ENCODE measurements around the gene BRPF1. TPM values are rescaled to one million over a fixed set of nuclear protein-coding genes. Genes with fewer than 3 reads are reported as not detected.
A peak's percentile ranks its signal among the peaks of the same experiment; 100 is the strongest.

The BRPF1 gene
- total and polyA plus RNA-seq, 2 experiments from 2014 or later: 9.3 to 10.7 TPM

- Histone ChIP-seq H3K9me3 (ENCODE audit: low read depth) (no peaks in the 10 kb centered on the region), H3K27ac (no peak overlapping the region), H3K79me2 (no peaks in the 10 kb centered on the region), H3K4me2 (no peak overlapping the region), H3K27me3 (no peaks in the 10 kb centered on the region), H4K20me1 (ENCODE audit: insufficient read depth, poor library complexity, severe bottlenecking) (no peaks in the 10 kb centered on the region), H3K4me1 (ENCODE audit: insufficient read depth) (no peaks in the 10 kb centered on the region), H3K9me2 (replicated peaks; ENCODE audit: insufficient read depth) (no peaks in the 10 kb centered on the region), H2AFZ (no peak overlapping the region), H3K4me3 (no peak overlapping the region), H3K36me3 (replicated peaks; ENCODE audit: insufficient read depth, low read depth) (no peaks in the 10 kb centered on the region)
- peak; percentile 30 for DNase-seq (ENCODE audit: low spot score)
- 85% methylated on average over 15 of the region's 15 CpGs for whole genome bisulfite sequencing (ENCODE audit: low lambda C conversion rate, missing lambda C conversion rate)
- no peak for TF ChIP-seq EZH2phosphoT487 (IDR thresholded peaks at IDR 0.05; ENCODE audit: low read depth, severe bottlenecking, unreplicated experiment)
- no peak for TF ChIP-seq CTCF (IDR thresholded peaks at IDR 0.05; ENCODE audit: poor library complexity)
- TF ChIP-seq EZH2 (IDR thresholded peaks at IDR 0.05; ENCODE audit: borderline replicate concordance): no peak
Observed at GRCh38 chr3:9690451-9691450, 40.8 kb upstream of the BRPF1 start.

DNA sequence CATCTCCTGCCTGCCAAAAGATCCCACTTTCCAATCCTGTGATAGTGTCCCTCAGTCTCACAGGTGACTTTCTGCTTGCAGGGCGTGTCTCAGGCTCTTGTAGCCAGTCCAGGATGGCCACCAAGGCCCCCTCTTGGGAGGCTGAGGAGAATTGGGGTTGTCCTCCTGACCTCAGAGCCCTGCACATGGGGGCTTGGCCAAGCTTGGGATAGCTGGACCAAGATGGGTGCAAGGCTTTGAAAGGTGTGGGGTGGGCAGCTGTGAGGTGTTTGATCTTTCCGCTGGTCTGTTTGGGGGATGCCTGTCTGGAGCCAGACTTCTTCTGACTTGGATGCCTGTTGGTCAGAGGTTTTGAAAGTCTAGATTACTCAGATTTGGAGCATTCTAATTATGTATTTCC is 39.9 kb upstream of the BRPF1 start:
- WGBS (ENCODE audit: low lambda C conversion rate, missing lambda C conversion rate): 100% methylated on average over 2 of the region's 2 CpGs
- Histone ChIP-seq H3K9me3 (ENCODE audit: low read depth) (no peaks in the 10 kb centered on the region), H3K4me3 (no peak overlapping the region), H4K20me1 (ENCODE audit: insufficient read depth, poor library complexity, severe bottlenecking) (no peaks in the 10 kb centered on the region), H3K27me3 (no peaks in the 10 kb centered on the region), H3K79me2 (no peaks in the 10 kb centered on the region), H2AFZ (no peak overlapping the region), H3K4me2 (no peak overlapping the region), H3K9me2 (replicated peaks; ENCODE audit: insufficient read depth) (no peaks in the 10 kb centered on the region), H3K4me1 (ENCODE audit: insufficient read depth) (no peaks in the 10 kb centered on the region), H3K36me3 (replicated peaks; ENCODE audit: insufficient read depth, low read depth) (no peaks in the 10 kb centered on the region), H3K27ac (no peak overlapping the region)
- TF ChIP-seq EZH2phosphoT487 (IDR thresholded peaks at IDR 0.05; ENCODE audit: low read depth, severe bottlenecking, unreplicated experiment): no peak
- DNase-seq (ENCODE audit: low spot score): no peak

DNA sequence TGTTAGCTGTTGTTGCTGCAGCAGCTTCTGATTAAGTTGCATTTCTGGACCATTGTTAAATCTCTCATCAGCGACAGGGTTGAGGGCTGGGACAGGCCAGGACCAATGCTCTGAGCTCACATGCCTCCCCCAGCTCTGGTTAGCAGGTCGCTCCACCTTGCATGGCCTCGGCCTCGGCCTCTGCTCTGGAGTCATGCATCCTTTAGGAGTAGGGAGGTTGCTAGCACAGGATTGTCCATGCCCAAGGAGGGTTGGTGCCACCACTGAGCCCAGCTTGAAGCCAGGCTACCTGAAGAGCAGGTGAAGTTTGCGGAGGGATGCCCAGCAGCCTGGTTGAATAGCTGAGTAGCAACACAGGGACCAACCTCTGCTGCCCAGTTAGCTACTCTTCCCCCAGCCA is 39.1 kb upstream of the BRPF1 start:
- Histone ChIP-seq H2AFZ (no peak overlapping the region), H3K4me3 (no peak overlapping the region), H3K27ac (no peak overlapping the region), H3K4me1 (ENCODE audit: insufficient read depth) (no peaks in the 10 kb centered on the region), H4K20me1 (ENCODE audit: insufficient read depth, poor library complexity, severe bottlenecking) (no peaks in the 10 kb centered on the region), H3K79me2 (no peaks in the 10 kb centered on the region), H3K4me2 (no peak overlapping the region), H3K36me3 (replicated peaks; ENCODE audit: insufficient read depth, low read depth) (no peaks in the 10 kb centered on the region), H3K27me3 (no peaks in the 10 kb centered on the region), H3K9me3 (ENCODE audit: low read depth) (no peaks in the 10 kb centered on the region), H3K9me2 (replicated peaks; ENCODE audit: insufficient read depth) (no peaks in the 10 kb centered on the region)
- 91% methylated on average over 5 of the region's 5 CpGs for WGBS (ENCODE audit: low lambda C conversion rate, missing lambda C conversion rate)
- DNase-seq (ENCODE audit: low spot score): no peak
- TF ChIP-seq CTCF (IDR thresholded peaks at IDR 0.05; ENCODE audit: poor library complexity) (no peak), EZH2 (IDR thresholded peaks at IDR 0.05; ENCODE audit: borderline replicate concordance) (no peak), EZH2phosphoT487 (IDR thresholded peaks at IDR 0.05; ENCODE audit: low read depth, severe bottlenecking, unreplicated experiment) (no peak)

DNA sequence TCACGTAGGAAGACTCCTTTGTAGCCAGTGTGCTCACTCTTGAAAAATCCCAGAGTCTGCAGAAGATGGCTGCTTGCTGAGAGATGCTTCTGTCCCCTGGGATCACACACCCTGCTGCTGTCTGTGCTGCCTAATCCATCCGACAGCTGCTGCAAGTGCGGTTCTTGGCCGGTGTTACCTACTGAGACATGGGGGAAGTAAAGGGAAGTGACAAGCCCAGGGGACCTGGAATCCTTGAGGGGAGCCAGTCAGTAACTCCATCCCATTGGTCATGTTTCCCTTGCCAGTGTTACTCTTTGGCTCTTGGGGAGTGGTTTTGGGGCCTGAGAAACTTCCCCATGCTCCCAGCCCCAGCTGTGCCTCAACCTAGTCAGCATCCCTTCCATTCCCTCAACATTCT is 36.2 kb upstream of the BRPF1 start:
- no peaks in the 10 kb centered on the region for H4K20me1 ChIP-seq (ENCODE audit: insufficient read depth, poor library complexity, severe bottlenecking)
- no peaks in the 10 kb centered on the region for H3K36me3 ChIP-seq (replicated peaks; ENCODE audit: insufficient read depth, low read depth)
- H3K27me3 ChIP-seq: no peaks in the 10 kb centered on the region

More for the DNA sequence above, 36.2 kb upstream of the BRPF1 start:
- H3K9me3 ChIP-seq (ENCODE audit: low read depth): no peaks in the 10 kb centered on the region
- DNase-seq (ENCODE audit: low spot score): no peak
- H3K27ac ChIP-seq: no peak overlapping the region
- no peak overlapping the region for H3K4me2 ChIP-seq
- no peak overlapping the region for H3K4me3 ChIP-seq
- no peak for TF ChIP-seq EZH2phosphoT487 (IDR thresholded peaks at IDR 0.05; ENCODE audit: low read depth, severe bottlenecking, unreplicated experiment)
- no peak for TF ChIP-seq CTCF (IDR thresholded peaks at IDR 0.05; ENCODE audit: poor library complexity)
- TF ChIP-seq EZH2 (IDR thresholded peaks at IDR 0.05; ENCODE audit: borderline replicate concordance): no peak
- no peak overlapping the region for H2AFZ ChIP-seq
- WGBS (ENCODE audit: low lambda C conversion rate, missing lambda C conversion rate): 100% methylated on average over 4 of the region's 4 CpGs
- no peaks in the 10 kb centered on the region for H3K4me1 ChIP-seq (ENCODE audit: insufficient read depth)
- H3K79me2 ChIP-seq: no peaks in the 10 kb centered on the region
- no peaks in the 10 kb centered on the region for H3K9me2 ChIP-seq (replicated peaks; ENCODE audit: insufficient read depth)

All from hepatocyte (in vitro differentiated cells).